ENCODE data around the gene SERPINA10. TPM values are rescaled to one million over a fixed set of nuclear protein-coding genes. Genes with fewer than 3 reads are reported as not detected.
A peak's percentile ranks its signal among the peaks of the same experiment; 100 is the strongest.

The SERPINA10 gene
- total RNA-seq, 1 donor from 2014 or later, result not detected

GRCh38 chr14:94239406-94239805 is 53.7 kb downstream of the SERPINA10 start:
- Mint-ChIP-seq H3K27me3 (ENCODE audit: low read depth) (peaks cover 12% of the 10 kb centered on the region), H3K27ac (ENCODE audit: unreplicated experiment) (no peak overlapping the region), H3K36me3 (ENCODE audit: low read depth) (no peaks in the 10 kb centered on the region), H3K4me1 (ENCODE audit: low read depth) (no peaks in the 10 kb centered on the region), H3K9me3 (ENCODE audit: low read depth) (no peaks in the 10 kb centered on the region), H3K4me3 (ENCODE audit: unreplicated experiment) (no peak overlapping the region)
- no peak for DNase-seq (ENCODE audit: low spot score)
- TF ChIP-seq CTCF (IDR thresholded peaks at IDR 0.05), result no peak

GRCh38 chr14:94237983-94238382 is 55.1 kb downstream of the SERPINA10 start:
- Mint-ChIP-seq H3K27ac (ENCODE audit: unreplicated experiment) (no peak overlapping the region), H3K9me3 (ENCODE audit: low read depth) (no peaks in the 10 kb centered on the region), H3K4me3 (ENCODE audit: unreplicated experiment) (no peak overlapping the region), H3K27me3 (ENCODE audit: low read depth) (peaks cover 7% of the 10 kb centered on the region), H3K4me1 (ENCODE audit: low read depth) (no peaks in the 10 kb centered on the region), H3K36me3 (ENCODE audit: low read depth) (no peaks in the 10 kb centered on the region)
- peak; percentile 57 for DNase-seq (ENCODE audit: low spot score)
- no peak for TF ChIP-seq CTCF (IDR thresholded peaks at IDR 0.05)

- Mint-ChIP-seq H3K27ac (ENCODE audit: unreplicated experiment) (no peak overlapping the region), H3K27me3 (ENCODE audit: low read depth) (peaks cover 7% of the 10 kb centered on the region)
These were observed 56.0 kb downstream of the SERPINA10 start for GRCh38 chr14:94237046-94237445.

More at GRCh38 chr14:94237046-94237445, 56.0 kb downstream of the SERPINA10 start:
- H3K4me1 Mint-ChIP-seq (ENCODE audit: low read depth), result no peaks in the 10 kb centered on the region
- no peak overlapping the region for H3K4me3 Mint-ChIP-seq (ENCODE audit: unreplicated experiment)
- no peak for TF ChIP-seq CTCF (IDR thresholded peaks at IDR 0.05)
- no peaks in the 10 kb centered on the region for H3K36me3 Mint-ChIP-seq (ENCODE audit: low read depth)
- DNase-seq (ENCODE audit: low spot score), result no peak
- H3K9me3 Mint-ChIP-seq (ENCODE audit: low read depth), result no peaks in the 10 kb centered on the region

Other genes starting within 250 kb of the SERPINA10 start
- 136 to 151 TPM (median 149 TPM) in 3 replicates for gene DDX24, start 212.1 kb downstream of the SERPINA10 start, total RNA-seq
- 33.0 to 35.0 TPM (median 33.6 TPM) in 3 replicates for gene IFI27L1, start 212.0 kb downstream of the SERPINA10 start, total RNA-seq
- 1.5 to 3.3 TPM (median 1.5 TPM) in 3 replicates for gene IFI27, start 182.5 kb downstream of the SERPINA10 start, total RNA-seq
- 36.0 to 71.8 TPM (median 66.8 TPM) in 3 replicates for gene IFI27L2, start 163.7 kb downstream of the SERPINA10 start, total RNA-seq
- gene PPP4R4, start 118.9 kb downstream of the SERPINA10 start, total RNA-seq, result 0.22 TPM in 1 of 3 replicates, not detected in the others
- gene SERPINA6, start 30.1 kb upstream of the SERPINA10 start, total RNA-seq, result not detected in 3 replicates
- gene SERPINA2, start 73.4 kb upstream of the SERPINA10 start, total RNA-seq, result not detected in 3 replicates
- 0.20 TPM in 1 of 3 replicates, not detected in the others for gene SERPINA1, start 95.3 kb upstream of the SERPINA10 start, total RNA-seq
- not detected in 3 replicates for gene SERPINA11, start 159.5 kb upstream of the SERPINA10 start, total RNA-seq
- not detected in 3 replicates for gene SERPINA9, start 182.9 kb upstream of the SERPINA10 start, total RNA-seq
- not detected in 3 replicates for gene SERPINA12, start 216.2 kb upstream of the SERPINA10 start, total RNA-seq

All from chondrocyte (in vitro differentiated cells).